CD4-positive, alpha-beta T cell treated with Interleukin-15 for 1 hour (primary cell): ENCODE measurements around the gene PPP2R2B.

Source experiments
- DNase-seq: peaks from one replicate; pipeline ENCODE4 v3.0.0-alpha.2; 2020

PPP2R2B gene

GRCh38 chr5:146778795-146779194 lies 99.8 kb downstream of the PPP2R2B start:
- DNase-seq = no peak

GRCh38 chr5:146778261-146778660 lies 100.3 kb downstream of the PPP2R2B start:
- DNase-seq = no peak

GRCh38 chr5:146772881-146773466 lies 105.6 kb downstream of the PPP2R2B start:
- no peak for DNase-seq

- no peak for DNase-seq
Measured at GRCh38 chr5:146770980-146771379, 107.6 kb downstream of the PPP2R2B start.

- DNase-seq = no peak
Measured at GRCh38 chr5:146770546-146770945, 108.0 kb downstream of the PPP2R2B start.

- no peak for DNase-seq
Measured at GRCh38 chr5:146767534-146767933, 111.0 kb downstream of the PPP2R2B start.

- DNase-seq = no peak
Measured at GRCh38 chr5:146766013-146766412, 112.5 kb downstream of the PPP2R2B start.

- peak; percentile 17 for DNase-seq
Measured at GRCh38 chr5:146765089-146765832, 113.3 kb downstream of the PPP2R2B start.

GRCh38 chr5:146762830-146763229 lies 115.7 kb downstream of the PPP2R2B start:
- DNase-seq = no peak

GRCh38 chr5:146761811-146762210 lies 116.7 kb downstream of the PPP2R2B start:
- no peak for DNase-seq

GRCh38 chr5:146758938-146759337 lies 119.6 kb downstream of the PPP2R2B start:
- DNase-seq = no peak

- no peak for DNase-seq
Measured at GRCh38 chr5:146758076-146758475, 120.5 kb downstream of the PPP2R2B start.

GRCh38 chr5:146756546-146756945 lies 122.0 kb downstream of the PPP2R2B start:
- DNase-seq = no peak

GRCh38 chr5:146755793-146756192 lies 122.8 kb downstream of the PPP2R2B start:
- DNase-seq = no peak

- DNase-seq = no peak
Measured at GRCh38 chr5:146754621-146755020, 123.9 kb downstream of the PPP2R2B start.

GRCh38 chr5:146753641-146754040 lies 124.9 kb downstream of the PPP2R2B start:
- no peak for DNase-seq

- DNase-seq = peak; percentile 73
Measured at GRCh38 chr5:146751781-146752401, 126.7 kb downstream of the PPP2R2B start.

GRCh38 chr5:146751054-146751453 lies 127.5 kb downstream of the PPP2R2B start:
- no peak for DNase-seq

- no peak for DNase-seq
Measured at GRCh38 chr5:146748533-146748932, 130.0 kb downstream of the PPP2R2B start.

GRCh38 chr5:146745931-146746577 lies 132.5 kb downstream of the PPP2R2B start:
- DNase-seq = no peak

GRCh38 chr5:146744068-146744745 lies 134.3 kb downstream of the PPP2R2B start:
- no peak for DNase-seq

- DNase-seq = no peak
Measured at GRCh38 chr5:146734936-146735577, 143.5 kb downstream of the PPP2R2B start.

- no peak for DNase-seq
Measured at GRCh38 chr5:146732962-146733361, 145.6 kb downstream of the PPP2R2B start.
